ENCODE measurements around the gene PELI2.
"Not testable (repeated sequence)": the region's sequence is repeated elsewhere in the genome, so short reads cannot be mapped to it uniquely, and the experiment has no call there.

The PELI2 gene

DNA sequence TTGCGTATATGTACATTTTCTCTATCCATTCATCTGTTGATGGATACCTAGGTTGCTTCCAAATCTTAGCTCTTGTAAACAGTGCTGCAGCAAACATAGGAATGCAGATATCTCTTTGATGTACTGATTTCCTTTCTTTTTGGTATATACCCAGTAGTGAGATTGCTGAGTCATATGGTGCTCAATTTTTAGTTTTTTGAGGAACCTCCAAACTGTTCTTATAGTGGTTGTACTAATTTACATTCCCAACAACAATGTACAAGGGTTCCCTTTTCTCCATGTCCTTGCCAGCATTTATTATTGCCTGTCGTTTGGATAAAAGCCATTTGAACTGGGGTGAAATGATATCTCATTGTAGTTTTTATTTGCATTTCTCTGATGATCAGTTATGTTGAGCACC, 44.3 kb downstream of the PELI2 start:
- no peak overlapping the region for H3K27ac Mint-ChIP-seq
- no peak overlapping the region for H3K4me3 Mint-ChIP-seq
- peaks cover 16% of the 10 kb centered on the region for H3K36me3 Mint-ChIP-seq (ENCODE audit: low read depth)
- H3K27me3 Mint-ChIP-seq (ENCODE audit: low read depth), result peaks cover 3% of the 10 kb centered on the region
- H3K4me1 Mint-ChIP-seq (ENCODE audit: low read depth), result peaks cover 10% of the 10 kb centered on the region
- peaks cover 50% of the 10 kb centered on the region for H3K9me3 Mint-ChIP-seq

GRCh38 chr14:56166579-56166978, 48.4 kb downstream of the PELI2 start:
- H3K4me3 Mint-ChIP-seq; H3K27ac Mint-ChIP-seq; H3K27me3 Mint-ChIP-seq (ENCODE audit: low read depth): not testable (repeated sequence)
- peaks cover 16% of the 10 kb centered on the region for H3K36me3 Mint-ChIP-seq (ENCODE audit: low read depth)
- peaks cover 48% of the 10 kb centered on the region for H3K9me3 Mint-ChIP-seq
- peaks cover 19% of the 10 kb centered on the region for H3K4me1 Mint-ChIP-seq (ENCODE audit: low read depth)

DNA sequence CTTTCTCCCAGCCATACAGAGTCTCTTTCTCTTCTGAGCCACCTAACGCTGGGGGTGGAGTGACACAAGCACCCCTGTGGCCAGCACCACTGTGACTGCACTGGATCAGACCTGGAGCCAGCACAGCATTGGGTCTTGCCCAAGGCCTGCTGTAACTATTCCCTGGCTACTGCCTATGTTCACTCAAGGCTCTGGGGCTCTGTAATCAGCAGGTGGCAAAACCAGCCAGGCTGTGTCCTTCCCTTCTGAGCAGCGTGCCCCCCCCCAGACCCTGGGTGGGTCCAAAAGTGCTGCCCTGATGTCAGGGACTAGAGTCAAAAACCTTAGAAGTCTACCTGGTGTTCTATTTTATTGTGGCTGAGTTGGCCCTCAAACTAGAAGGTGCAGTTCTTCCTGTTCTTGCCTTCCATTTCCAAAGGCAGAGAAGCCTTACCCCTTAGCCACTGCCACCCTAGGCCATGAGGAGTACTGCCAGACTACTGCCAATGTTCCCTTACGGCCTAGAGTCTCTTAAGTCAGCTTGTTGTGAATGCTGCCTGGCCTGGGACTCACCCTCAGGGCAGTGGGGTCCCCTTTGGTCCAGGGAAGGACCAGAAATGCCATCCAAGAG, 49.9 kb downstream of the PELI2 start:
- Mint-ChIP-seq H3K4me1 (ENCODE audit: low read depth) (peaks cover 26% of the 10 kb centered on the region), H3K36me3 (ENCODE audit: low read depth) (peaks cover 19% of the 10 kb centered on the region), H3K9me3 (peaks cover 44% of the 10 kb centered on the region), H3K27me3 (ENCODE audit: low read depth) (peaks cover 3% of the 10 kb centered on the region), H3K27ac (no peak overlapping the region), H3K4me3 (no peak overlapping the region)

DNA sequence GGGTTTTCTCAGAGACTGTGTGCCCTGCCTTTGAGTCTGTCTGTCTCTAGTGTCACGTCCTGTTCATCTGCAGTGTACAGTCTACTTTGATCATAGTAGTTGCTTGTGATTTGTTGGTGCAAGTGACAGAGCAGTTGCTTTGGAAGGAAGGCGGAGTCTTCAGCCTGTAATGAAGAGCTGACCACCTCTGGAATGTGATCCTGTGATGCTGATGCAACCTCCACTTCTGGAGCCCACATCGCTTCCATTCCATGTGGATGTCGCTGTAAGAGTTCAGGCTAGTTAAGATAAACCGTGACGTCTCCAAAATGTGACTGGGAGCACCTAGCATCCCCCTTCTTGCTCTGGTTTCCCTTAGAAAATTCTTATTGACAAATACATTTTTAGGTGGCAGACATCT, 51.8 kb downstream of the PELI2 start:
- no peak overlapping the region for H3K4me3 Mint-ChIP-seq
- peaks cover under 1% of the 10 kb centered on the region for H3K27me3 Mint-ChIP-seq (ENCODE audit: low read depth)
- peaks cover 41% of the 10 kb centered on the region for H3K4me1 Mint-ChIP-seq (ENCODE audit: low read depth)
- H3K27ac Mint-ChIP-seq, result no peak overlapping the region
- peaks cover 18% of the 10 kb centered on the region for H3K36me3 Mint-ChIP-seq (ENCODE audit: low read depth)
- H3K9me3 Mint-ChIP-seq, result peaks cover 33% of the 10 kb centered on the region

DNA sequence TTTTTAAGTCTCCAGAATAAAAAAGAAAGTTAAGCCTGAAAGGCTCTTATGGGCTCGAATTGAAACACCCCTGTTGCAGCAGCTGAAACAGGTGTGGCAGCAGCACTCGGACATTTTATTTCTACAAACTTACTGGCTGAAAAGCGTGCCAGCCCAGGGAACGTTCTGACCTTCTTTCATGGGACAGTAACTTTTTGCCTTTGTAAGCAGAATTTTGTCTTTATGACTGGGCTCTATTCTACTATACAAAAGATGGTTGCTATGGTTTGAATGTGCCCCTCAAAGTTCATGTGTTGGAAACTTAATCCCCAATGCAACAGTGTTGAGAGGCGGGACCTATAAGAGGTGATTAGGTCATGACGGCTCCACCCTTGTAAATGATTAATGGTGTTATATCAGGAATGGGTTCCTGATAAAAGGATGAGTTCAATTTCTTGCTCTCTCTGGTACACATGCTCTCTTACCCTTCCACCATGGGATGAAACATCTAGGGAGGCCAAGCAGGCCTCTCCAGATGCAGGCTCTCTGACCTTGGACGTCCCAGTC, 52.7 kb downstream of the PELI2 start:
- Mint-ChIP-seq H3K27me3 (ENCODE audit: low read depth) (no peaks in the 10 kb centered on the region), H3K4me1 (ENCODE audit: low read depth) (peaks cover 41% of the 10 kb centered on the region), H3K4me3 (peak overlapping the region; percentile 70), H3K36me3 (ENCODE audit: low read depth) (peaks cover 17% of the 10 kb centered on the region), H3K27ac (peak overlapping the region; percentile 62), H3K9me3 (peaks cover 25% of the 10 kb centered on the region)

DNA sequence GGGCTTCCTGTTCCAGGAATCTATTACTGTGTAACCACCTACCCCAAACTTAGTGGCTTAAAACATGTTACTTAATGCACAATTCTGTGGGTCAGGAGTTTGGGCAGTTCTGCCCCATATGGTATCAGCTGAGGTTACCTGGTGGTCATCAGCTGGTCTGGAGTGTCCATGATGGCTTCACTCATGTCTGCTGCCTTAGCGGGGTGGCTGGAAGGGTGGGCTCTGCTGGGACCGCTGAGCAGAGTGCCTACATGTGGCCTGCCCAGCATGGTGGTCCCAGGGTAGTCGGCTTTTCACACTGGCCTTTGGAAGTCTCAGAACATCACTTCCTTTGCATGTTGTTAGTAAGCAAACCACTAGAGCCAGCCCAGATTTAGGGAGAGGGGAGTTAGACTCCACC, 53.9 kb downstream of the PELI2 start:
- Mint-ChIP-seq H3K4me3 (peak overlapping the region; percentile 70), H3K27ac (peak overlapping the region; percentile 88), H3K4me1 (ENCODE audit: low read depth) (peaks cover 41% of the 10 kb centered on the region), H3K9me3 (peaks cover 14% of the 10 kb centered on the region), H3K27me3 (ENCODE audit: low read depth) (no peaks in the 10 kb centered on the region), H3K36me3 (ENCODE audit: low read depth) (peaks cover 15% of the 10 kb centered on the region)

DNA sequence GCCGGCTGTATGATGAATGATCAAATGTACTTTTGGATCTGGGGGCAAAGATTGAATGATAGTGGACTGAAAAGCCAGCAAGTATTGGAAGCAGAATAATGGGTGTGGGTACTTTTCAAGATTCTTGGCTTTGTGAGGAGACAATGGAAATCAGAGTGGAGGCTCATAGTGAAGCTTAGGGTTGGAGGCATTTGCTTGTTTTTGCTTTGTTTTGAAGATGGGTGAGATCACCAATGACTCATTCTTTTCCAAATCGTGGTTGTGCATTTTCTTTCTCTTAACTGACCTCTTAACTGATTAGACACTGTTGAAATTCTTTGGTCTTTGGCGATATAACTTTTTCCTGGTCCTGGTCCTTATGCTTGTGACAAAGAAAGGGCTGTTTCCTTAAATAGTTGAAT, 54.4 kb downstream of the PELI2 start:
- Mint-ChIP-seq H3K4me1 (ENCODE audit: low read depth) (peaks cover 41% of the 10 kb centered on the region), H3K4me3 (peak overlapping the region; percentile 70), H3K36me3 (ENCODE audit: low read depth) (peaks cover 11% of the 10 kb centered on the region), H3K27me3 (ENCODE audit: low read depth) (no peaks in the 10 kb centered on the region), H3K27ac (peak overlapping the region; percentile 88), H3K9me3 (peaks cover 9% of the 10 kb centered on the region)

- H3K9me3 Mint-ChIP-seq, result peaks cover 8% of the 10 kb centered on the region
- peak overlapping the region; percentile 70 for H3K4me3 Mint-ChIP-seq
- no peaks in the 10 kb centered on the region for H3K27me3 Mint-ChIP-seq (ENCODE audit: low read depth)
- H3K36me3 Mint-ChIP-seq (ENCODE audit: low read depth), result peaks cover 10% of the 10 kb centered on the region
- peaks cover 41% of the 10 kb centered on the region for H3K4me1 Mint-ChIP-seq (ENCODE audit: low read depth)
- peak overlapping the region; percentile 88 for H3K27ac Mint-ChIP-seq
These were observed 55.2 kb downstream of the PELI2 start for GRCh38 chr14:56173365-56173922.

DNA sequence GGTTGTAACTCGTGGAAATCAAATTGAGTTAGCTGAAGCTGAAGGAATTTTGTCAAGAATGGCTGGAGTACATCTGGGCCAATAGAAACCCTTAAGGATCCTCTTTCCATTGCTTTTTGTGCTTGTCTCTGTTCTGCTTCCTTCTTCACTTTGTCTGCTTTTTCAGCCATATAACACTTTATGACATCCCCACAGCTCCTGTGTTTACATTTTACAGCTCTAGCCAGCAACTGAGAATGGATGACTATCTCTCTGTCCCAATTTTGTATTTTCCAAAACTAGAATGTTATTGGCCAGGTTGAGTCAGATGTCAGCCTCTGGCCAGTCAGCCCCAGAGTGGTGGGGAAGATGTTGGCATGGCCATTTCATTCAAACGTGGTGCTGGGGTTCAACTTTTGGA, 57.6 kb downstream of the PELI2 start:
- Mint-ChIP-seq H3K27me3 (ENCODE audit: low read depth) (no peaks in the 10 kb centered on the region), H3K36me3 (ENCODE audit: low read depth) (peaks cover 16% of the 10 kb centered on the region), H3K9me3 (peaks cover 8% of the 10 kb centered on the region), H3K27ac (no peak overlapping the region), H3K4me1 (ENCODE audit: low read depth) (peaks cover 34% of the 10 kb centered on the region), H3K4me3 (no peak overlapping the region)

- Mint-ChIP-seq H3K4me1 (ENCODE audit: low read depth) (peaks cover 29% of the 10 kb centered on the region), H3K36me3 (ENCODE audit: low read depth) (peaks cover 16% of the 10 kb centered on the region), H3K27ac (no peak overlapping the region), H3K4me3 (no peak overlapping the region), H3K9me3 (peaks cover 8% of the 10 kb centered on the region), H3K27me3 (ENCODE audit: low read depth) (no peaks in the 10 kb centered on the region)
These were observed 58.3 kb downstream of the PELI2 start for GRCh38 chr14:56176530-56176929.

DNA sequence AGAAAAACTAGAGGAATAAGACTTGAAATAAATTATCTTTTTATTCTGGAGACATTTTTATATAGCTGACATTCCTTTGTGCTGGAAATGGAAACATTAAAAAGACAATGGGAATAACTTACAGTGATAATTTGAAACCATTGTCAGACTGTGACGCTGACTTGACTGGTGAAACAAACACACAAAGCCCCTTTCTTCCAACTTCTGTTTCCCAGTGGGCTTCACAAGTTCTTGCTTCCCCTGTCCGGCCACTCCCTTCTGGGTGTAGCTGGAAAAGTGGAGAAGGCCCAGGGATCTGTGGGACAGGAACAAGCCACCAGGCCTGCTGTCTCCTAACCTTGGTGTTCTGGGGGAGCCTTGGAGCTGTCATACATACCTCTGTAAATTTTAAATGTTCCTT, 58.8 kb downstream of the PELI2 start:
- H3K4me1 Mint-ChIP-seq (ENCODE audit: low read depth), result peaks cover 26% of the 10 kb centered on the region
- H3K27me3 Mint-ChIP-seq (ENCODE audit: low read depth), result no peaks in the 10 kb centered on the region
- H3K36me3 Mint-ChIP-seq (ENCODE audit: low read depth), result peaks cover 17% of the 10 kb centered on the region
- peaks cover 8% of the 10 kb centered on the region for H3K9me3 Mint-ChIP-seq
- H3K27ac Mint-ChIP-seq, result no peak overlapping the region
- no peak overlapping the region for H3K4me3 Mint-ChIP-seq

DNA sequence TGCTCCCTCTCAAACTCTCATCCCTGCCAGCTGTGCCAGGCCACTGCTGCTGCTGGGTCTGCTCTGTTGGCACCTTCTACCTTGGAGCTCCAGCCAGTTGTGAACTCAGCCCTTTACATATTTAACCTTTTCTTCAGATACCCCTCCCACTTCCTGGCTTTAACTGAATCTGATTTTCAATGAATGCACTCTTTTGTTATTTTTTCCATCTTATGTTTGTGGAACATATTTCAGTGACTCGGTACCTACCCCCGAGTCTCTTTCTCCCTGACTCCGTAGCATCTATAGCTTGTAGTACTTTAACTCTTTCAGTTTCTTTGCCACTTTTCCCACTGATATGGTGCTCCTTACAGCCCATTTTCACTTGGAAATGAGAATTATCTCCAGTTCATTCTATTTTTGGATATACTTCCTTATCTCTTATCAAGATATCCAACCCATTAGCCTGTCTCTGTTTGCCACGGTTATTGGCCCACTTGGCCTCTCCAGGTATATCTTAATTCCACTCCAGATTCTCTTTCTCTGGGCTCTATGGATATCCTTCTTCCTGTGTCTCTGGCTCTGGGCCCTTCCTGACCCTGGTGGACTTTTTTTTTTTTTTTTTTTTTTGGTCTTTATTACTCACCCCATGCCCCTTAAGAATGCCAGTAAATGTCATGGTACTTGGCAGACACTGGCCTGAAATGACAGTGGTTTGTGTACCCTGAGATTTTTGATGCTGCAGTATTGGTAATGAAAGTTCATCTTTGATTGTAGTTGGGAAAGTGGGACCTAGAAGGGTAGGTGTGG, 62.7 kb downstream of the PELI2 start:
- no peak overlapping the region for H3K27ac Mint-ChIP-seq
- no peaks in the 10 kb centered on the region for H3K27me3 Mint-ChIP-seq (ENCODE audit: low read depth)
- H3K36me3 Mint-ChIP-seq (ENCODE audit: low read depth), result peaks cover 7% of the 10 kb centered on the region
- no peak overlapping the region for H3K4me3 Mint-ChIP-seq
- no peaks in the 10 kb centered on the region for H3K4me1 Mint-ChIP-seq (ENCODE audit: low read depth)
- no peaks in the 10 kb centered on the region for H3K9me3 Mint-ChIP-seq

- no peaks in the 10 kb centered on the region for H3K4me1 Mint-ChIP-seq (ENCODE audit: low read depth)
- H3K9me3 Mint-ChIP-seq, result no peaks in the 10 kb centered on the region
- H3K4me3 Mint-ChIP-seq, result no peak overlapping the region
- H3K27ac Mint-ChIP-seq, result no peak overlapping the region
- H3K27me3 Mint-ChIP-seq (ENCODE audit: low read depth), result no peaks in the 10 kb centered on the region
- peaks cover 7% of the 10 kb centered on the region for H3K36me3 Mint-ChIP-seq (ENCODE audit: low read depth)
These were observed 63.5 kb downstream of the PELI2 start for GRCh38 chr14:56181681-56182085.

- Mint-ChIP-seq H3K27ac (no peak overlapping the region), H3K4me1 (ENCODE audit: low read depth) (no peaks in the 10 kb centered on the region), H3K9me3 (no peaks in the 10 kb centered on the region), H3K4me3 (no peak overlapping the region), H3K27me3 (ENCODE audit: low read depth) (no peaks in the 10 kb centered on the region), H3K36me3 (ENCODE audit: low read depth) (peaks cover 7% of the 10 kb centered on the region)
These were observed 64.2 kb downstream of the PELI2 start for GRCh38 chr14:56182410-56182809.

GRCh38 chr14:56183631-56184157, 65.5 kb downstream of the PELI2 start:
- Mint-ChIP-seq H3K36me3 (ENCODE audit: low read depth) (peaks cover 4% of the 10 kb centered on the region), H3K9me3 (no peaks in the 10 kb centered on the region), H3K27me3 (ENCODE audit: low read depth) (no peaks in the 10 kb centered on the region), H3K4me1 (ENCODE audit: low read depth) (no peaks in the 10 kb centered on the region), H3K27ac (no peak overlapping the region), H3K4me3 (no peak overlapping the region)
